Prostate gland (tissue), 2 donors: ENCODE measurements around the gene GDPD5.

Experiments
- CTCF ChIP-seq, 4 experiments: fragments of 200-600 bp in 2 of 4; fragments of 450-650 bp in 2 of 4; sonication (generic) in 2 of 4; IDR thresholded peaks; 1 replicate in 3 of 4; 2 replicates in 1 of 4; pipeline ENCODE4 v1.5.1; 2016 to 2019; ENCODE audit warnings: antibody characterized with exemption in 4 of 4, mild to moderate bottlenecking in 2 of 4, moderate library complexity in 2 of 4
- POLR2AphosphoS5 ChIP-seq: sonication (generic); formaldehyde crosslinking; IDR thresholded peaks from one replicate; pipeline ENCODE4 v1.6.1; 2017; ENCODE audit warnings: antibody characterized with exemption

GRCh38 chr11:75514596-75514995 lies 11.1 kb downstream of the GDPD5 start:
- TF ChIP-seq CTCF (IDR thresholded peaks at IDR 0.05) (no peak), POLR2AphosphoS5 (no peak)
